RPMI7951 (cell line): ENCODE results near the gene PLPP7. TPM values are rescaled to one million over a fixed set of nuclear protein-coding genes. Genes with fewer than 3 reads are reported as not detected.
"Not testable (repeated sequence)": the region's sequence is repeated elsewhere in the genome, so short reads cannot be mapped to it uniquely, and the experiment has no call there.

Source experiments
- DNase-seq: peaks from one replicate; pipeline ENCODE4 v3.0.0-alpha.2; 2012; ENCODE audit warnings: low read depth
- total RNA-seq: library from RNA; depleted of rRNA; stranded (reverse); fragments of >200 nt; shearing (Covaris generic); gene quantifications from 2 replicates; pipeline ENCODE4 v1.2.3, GENCODE V29; 2014

Gene PLPP7
- total RNA-seq, 1 experiment from 2014 or later: 11.4 TPM

- no peak for DNase-seq
These were observed 41.5 kb downstream of the PLPP7 start for GRCh38 chr9:131330814-131331600.

DNA sequence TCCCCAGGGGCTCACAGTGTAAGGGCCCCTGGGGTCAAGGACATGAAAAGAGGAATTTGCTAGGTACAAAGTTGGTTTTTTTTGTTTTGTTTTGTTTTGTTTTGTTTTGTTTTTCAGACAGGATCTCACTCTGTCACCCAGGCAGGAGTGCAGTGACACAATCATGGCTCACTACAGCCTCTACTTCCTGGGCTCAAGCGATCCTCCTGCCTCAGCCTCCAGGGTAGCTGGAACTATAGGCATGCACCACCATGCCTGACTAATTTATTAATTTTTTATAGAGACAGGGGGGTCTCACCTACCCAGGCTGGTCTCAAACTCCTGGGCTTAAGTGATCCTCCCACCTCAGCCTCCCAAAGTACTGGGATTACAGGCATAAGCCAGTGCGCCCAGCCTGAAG lies 42.5 kb downstream of the PLPP7 start:
- DNase-seq: not testable (repeated sequence)

DNA sequence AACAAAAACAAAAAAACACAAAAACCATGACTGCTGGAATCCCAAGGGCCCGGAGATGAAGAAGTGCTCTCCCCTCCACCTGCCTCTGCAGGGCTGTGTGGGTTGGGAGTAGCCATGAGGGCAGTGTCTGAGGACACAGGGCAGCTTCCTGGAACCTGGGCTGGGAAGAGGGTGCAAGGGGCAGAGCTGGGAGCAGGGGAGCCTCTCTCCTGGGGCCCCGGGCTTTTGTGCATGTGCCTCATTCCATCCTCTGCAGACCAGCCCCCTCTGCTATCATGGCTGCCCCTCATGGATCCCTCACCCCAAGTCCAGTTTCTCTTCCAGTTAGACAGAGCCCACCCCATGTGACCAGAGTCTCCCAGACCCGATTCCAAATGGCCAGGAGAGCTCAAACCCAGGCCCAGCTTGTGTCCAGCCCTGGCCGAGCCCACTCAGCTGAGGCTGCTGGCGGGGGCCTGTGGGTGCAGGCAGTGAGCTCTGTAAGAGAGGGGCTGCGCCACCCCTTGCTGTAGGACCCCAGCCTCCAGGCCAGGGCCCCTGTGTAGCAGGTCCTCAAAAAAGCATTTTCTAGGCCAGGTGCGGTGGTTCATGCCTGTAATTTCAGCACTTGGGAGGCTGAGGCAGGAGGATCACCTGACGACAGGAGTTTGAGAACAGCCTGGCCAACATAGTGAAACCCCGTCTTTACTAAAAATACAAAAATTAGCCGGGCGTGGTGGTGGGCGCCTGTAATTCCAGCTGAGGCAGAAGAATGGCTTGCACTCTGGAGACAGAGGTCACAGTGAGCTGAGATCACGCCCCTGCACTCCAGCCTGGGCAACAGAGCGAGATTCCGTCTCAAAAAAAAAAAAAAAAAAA lies 44.5 kb downstream of the PLPP7 start:
- DNase-seq: no peak

DNA sequence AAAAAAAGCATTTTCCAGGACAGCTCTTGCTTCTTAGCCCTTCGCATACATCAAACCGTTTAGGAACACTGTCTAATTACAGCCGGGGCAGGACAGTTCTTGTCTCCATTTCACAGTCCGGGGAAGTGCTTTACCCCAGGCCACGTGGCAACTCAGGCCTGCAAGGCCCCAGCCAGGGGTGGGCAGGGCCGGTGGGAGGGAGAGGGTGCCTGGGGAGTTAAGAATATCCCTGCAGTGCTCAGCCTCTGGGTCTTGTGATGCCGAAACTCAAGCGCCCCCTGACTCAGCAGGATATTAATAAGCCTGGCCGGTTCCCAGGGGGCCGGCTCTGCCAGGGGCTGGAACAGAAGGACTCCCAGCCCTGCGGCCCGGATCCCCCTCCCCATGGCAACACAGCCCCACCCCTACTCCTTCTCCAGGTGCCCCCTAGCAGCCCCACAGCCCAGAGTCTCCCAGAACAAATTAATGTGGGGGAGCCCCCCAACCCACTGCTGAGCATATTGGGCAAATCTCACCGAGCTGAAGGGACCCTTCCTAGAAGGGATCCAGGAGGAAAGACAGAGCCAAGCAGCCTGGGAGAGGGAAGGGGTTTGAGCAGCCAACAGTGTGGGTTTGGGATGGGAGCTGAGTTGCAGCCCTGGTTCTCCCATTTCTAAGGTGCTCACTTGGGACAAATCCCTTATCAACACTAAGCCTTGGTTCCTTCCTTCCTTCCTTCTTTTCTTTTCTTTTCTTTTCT lies 45.3 kb downstream of the PLPP7 start:
- no peak for DNase-seq

DNA sequence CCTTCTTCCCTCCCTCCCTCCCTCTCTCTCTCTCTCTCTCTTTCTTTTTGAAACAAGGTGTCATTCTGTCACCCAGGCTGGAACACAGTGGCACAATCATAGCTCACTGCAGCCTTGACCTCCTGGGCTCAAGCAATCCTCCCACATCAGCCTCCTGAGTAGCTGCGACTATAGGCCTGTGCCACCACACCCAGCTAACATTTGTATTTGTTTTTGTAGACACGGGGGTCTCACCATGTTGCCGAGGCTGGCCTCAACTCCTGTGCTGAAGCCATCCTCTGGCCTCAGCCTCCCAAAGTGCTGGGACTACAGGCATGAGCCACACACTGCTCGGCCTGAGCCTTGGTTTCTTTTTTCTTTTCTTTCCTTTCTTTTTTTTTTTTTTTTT lies 45.8 kb downstream of the PLPP7 start:
- no peak for DNase-seq

DNA sequence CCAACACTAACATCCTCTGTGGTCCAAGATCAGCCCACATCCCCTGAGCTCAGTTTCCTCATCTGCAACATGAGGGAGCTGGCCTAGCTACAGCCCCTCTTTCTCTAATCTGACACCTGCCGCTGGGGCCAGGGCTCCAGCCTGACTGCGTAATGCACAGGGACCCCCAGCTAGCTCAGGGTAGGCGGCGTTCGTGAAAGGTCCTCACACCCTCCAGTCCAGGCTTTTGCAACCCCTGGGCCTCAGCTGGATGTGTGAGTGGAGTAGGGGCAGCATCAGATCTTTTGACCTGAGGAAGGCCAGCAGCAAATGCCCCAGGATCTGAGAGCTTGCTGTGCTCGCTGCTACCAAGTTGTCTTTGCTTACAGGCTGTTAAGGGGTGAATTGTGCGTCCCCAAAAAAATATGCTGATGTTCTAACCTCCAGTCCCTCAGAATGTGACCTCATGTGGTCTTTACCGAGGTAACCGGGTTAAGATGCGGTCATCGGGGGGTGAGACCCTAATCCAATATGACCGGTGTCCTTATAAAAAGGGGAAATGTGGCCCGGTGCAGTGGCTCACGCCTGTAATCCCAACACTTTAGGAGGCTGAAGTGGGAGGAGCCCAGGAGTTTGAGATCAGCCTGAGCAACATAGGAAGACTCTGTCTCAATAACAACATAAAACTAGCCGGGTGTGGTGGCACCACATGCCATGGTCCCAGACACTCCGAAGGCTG lies 47.8 kb downstream of the PLPP7 start:
- no peak for DNase-seq

DNA sequence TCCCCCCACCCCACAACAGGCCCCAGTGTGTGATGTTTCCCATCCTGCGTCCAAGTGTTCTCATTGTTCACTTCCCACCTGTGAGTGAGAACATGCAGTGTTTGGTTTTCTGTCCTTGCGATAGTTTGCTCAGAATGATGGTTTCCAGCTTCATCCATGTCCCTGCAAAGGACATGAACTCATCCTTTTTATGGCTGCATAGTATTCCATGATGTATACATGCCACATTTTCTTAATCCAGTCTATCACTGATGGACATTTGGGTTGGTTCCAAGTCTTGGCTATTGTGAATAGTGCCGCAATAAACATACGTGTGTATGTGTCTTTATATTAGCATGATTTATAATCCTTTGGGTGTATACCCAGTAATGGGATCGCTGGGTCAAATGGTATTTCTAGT lies 49.7 kb downstream of the PLPP7 start:
- DNase-seq: not testable (repeated sequence)

DNA sequence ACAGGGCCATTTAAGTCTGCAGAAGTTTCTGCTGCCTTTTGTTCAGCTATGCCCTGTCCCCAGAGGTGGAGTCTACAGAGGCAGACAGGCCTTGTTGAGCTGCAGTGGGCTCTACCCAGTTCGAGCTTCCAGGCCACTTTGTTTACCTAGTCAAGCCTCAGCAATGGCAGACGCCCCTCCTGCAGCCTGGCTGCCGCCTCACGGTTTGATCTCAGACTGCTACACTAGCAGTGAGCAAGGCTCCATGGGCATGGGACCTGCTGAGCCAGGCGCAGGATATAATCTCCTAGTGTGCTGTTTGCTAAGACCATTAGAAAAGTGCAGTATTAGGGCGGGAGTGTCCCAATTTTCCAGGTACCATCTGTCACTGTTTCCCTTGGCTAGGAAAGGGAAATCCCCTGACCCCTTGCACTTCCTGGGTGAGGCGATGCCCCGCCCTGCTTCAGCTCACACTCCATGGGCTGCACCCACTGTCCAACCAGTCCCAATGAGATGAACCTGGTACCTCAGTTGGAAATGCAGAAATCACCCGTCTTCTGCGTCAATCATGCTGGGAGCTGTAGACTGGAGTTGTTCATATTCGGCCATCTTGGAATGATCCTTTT lies 55.5 kb downstream of the PLPP7 start:
- DNase-seq: not testable (repeated sequence)

- DNase-seq: no peak
These were observed 57.0 kb downstream of the PLPP7 start for GRCh38 chr9:131346559-131346958.

GRCh38 chr9:131347376-131348020 lies 58.0 kb downstream of the PLPP7 start:
- DNase-seq: no peak

GRCh38 chr9:131348631-131349521 lies 59.4 kb downstream of the PLPP7 start:
- no peak for DNase-seq

GRCh38 chr9:131349522-131349880 lies 60.0 kb downstream of the PLPP7 start:
- DNase-seq: no peak

GRCh38 chr9:131349881-131350563 lies 60.5 kb downstream of the PLPP7 start:
- peak; percentile 71 for DNase-seq

- not testable (repeated sequence) for DNase-seq
These were observed 67.0 kb downstream of the PLPP7 start for GRCh38 chr9:131356479-131356878.

GRCh38 chr9:131358556-131358955 lies 69.0 kb downstream of the PLPP7 start:
- DNase-seq: no peak
